Measurements from ENCODE around the gene ZSWIM1. TPM values are rescaled to one million over a fixed set of nuclear protein-coding genes. Genes with fewer than 3 reads are reported as not detected.

The ZSWIM1 gene
- total RNA-seq, 1 donor from 2014 or later = 10.7 TPM

GRCh38 chr20:45852326-45852725 is 28.7 kb upstream of the ZSWIM1 start:
- Mint-ChIP-seq H3K4me1 (peaks cover 12% of the 10 kb centered on the region), H3K4me3 (no peak overlapping the region), H3K36me3 (no peaks in the 10 kb centered on the region), H3K9me3 (no peaks in the 10 kb centered on the region), H3K27me3 (ENCODE audit: insufficient read depth, low read depth) (no peaks in the 10 kb centered on the region), H3K27ac (no peak overlapping the region)
- H3K4me3 ChIP-seq = no peak overlapping the region
- TF ChIP-seq EZH2 (IDR thresholded peaks at IDR 0.05) = no peak
- H4K20me1 ChIP-seq (ENCODE audit: low read depth) = no peaks in the 10 kb centered on the region
- H3K4me1 ChIP-seq = no peaks in the 10 kb centered on the region
- no peak overlapping the region for H3K27ac ChIP-seq
- no peak overlapping the region for H3K9ac ChIP-seq
- DNase-seq (ENCODE audit: low spot score) = no peak
- H3K9me3 ChIP-seq (ENCODE audit: low read depth) = no peaks in the 10 kb centered on the region
- H3K79me2 ChIP-seq (ENCODE audit: low read depth) = peaks cover 12% of the 10 kb centered on the region
- H3F3A ChIP-seq (ENCODE audit: low read depth) = no peaks in the 10 kb centered on the region
- H2AFZ ChIP-seq (replicated peaks) = no peak overlapping the region
- no peaks in the 10 kb centered on the region for H3K36me3 ChIP-seq
- H3K27me3 ChIP-seq = no peaks in the 10 kb centered on the region
- no peak overlapping the region for H3K4me2 ChIP-seq

- H3F3A ChIP-seq (ENCODE audit: low read depth) = no peaks in the 10 kb centered on the region
- no peak overlapping the region for H2AFZ ChIP-seq (replicated peaks)
- Mint-ChIP-seq H3K36me3 (no peaks in the 10 kb centered on the region), H3K4me1 (peaks cover 22% of the 10 kb centered on the region), H3K9me3 (no peaks in the 10 kb centered on the region), H3K4me3 (no peak overlapping the region), H3K27ac (no peak overlapping the region), H3K27me3 (ENCODE audit: insufficient read depth, low read depth) (no peaks in the 10 kb centered on the region)
- H3K4me1 ChIP-seq = no peaks in the 10 kb centered on the region
- no peak overlapping the region for H3K27ac ChIP-seq
- H3K79me2 ChIP-seq (ENCODE audit: low read depth) = peaks cover 12% of the 10 kb centered on the region
- H3K4me3 ChIP-seq = no peak overlapping the region
- no peaks in the 10 kb centered on the region for H4K20me1 ChIP-seq (ENCODE audit: low read depth)
- H3K36me3 ChIP-seq = no peaks in the 10 kb centered on the region
- no peak overlapping the region for H3K9ac ChIP-seq
- TF ChIP-seq EZH2phosphoT487 (IDR thresholded peaks at IDR 0.05) (no peak), EZH2 (IDR thresholded peaks at IDR 0.05) (no peak), CTCF (IDR thresholded peaks at IDR 0.05) (no peak)
- no peaks in the 10 kb centered on the region for H3K9me3 ChIP-seq (ENCODE audit: low read depth)
- H3K27me3 ChIP-seq = no peaks in the 10 kb centered on the region
- DNase-seq (ENCODE audit: low spot score) = no peak
- H3K4me2 ChIP-seq = no peak overlapping the region
Observed at GRCh38 chr20:45853484-45853883, 27.5 kb upstream of the ZSWIM1 start.

- DNase-seq (ENCODE audit: low spot score) = peak; percentile 100
- Histone ChIP-seq H3K4me2 (peak within 1 kb of the TSS; percentile 91), H3K9me3 (ENCODE audit: low read depth) (no peaks in the 10 kb centered on the region), H2AFZ (replicated peaks) (peak within 1 kb of the TSS; percentile 85), H3K4me1 (no peaks in the 10 kb centered on the region), H3K27me3 (no peaks in the 10 kb centered on the region), H3K9ac (peak within 1 kb of the TSS; percentile 66), H3K36me3 (no peaks in the 10 kb centered on the region), H3F3A (ENCODE audit: low read depth) (no peaks in the 10 kb centered on the region), H3K4me3 (peak within 1 kb of the TSS; percentile 79), H3K27ac (no peak within 1 kb of the TSS), H4K20me1 (ENCODE audit: low read depth) (no peaks in the 10 kb centered on the region), H3K79me2 (ENCODE audit: low read depth) (peaks cover 12% of the 10 kb centered on the region)
- TF ChIP-seq EZH2phosphoT487 (IDR thresholded peaks at IDR 0.05) (no peak), EZH2 (IDR thresholded peaks at IDR 0.05) (no peak), CTCF (IDR thresholded peaks at IDR 0.05) (no peak)
- peaks cover 25% of the 10 kb centered on the region for H3K4me1 Mint-ChIP-seq
- H3K27ac Mint-ChIP-seq = peak within 1 kb of the TSS; percentile 50
- H3K4me3 Mint-ChIP-seq = peak within 1 kb of the TSS; percentile 91
- no peaks in the 10 kb centered on the region for H3K36me3 Mint-ChIP-seq
- H3K27me3 Mint-ChIP-seq (ENCODE audit: insufficient read depth, low read depth) = peaks cover 2% of the 10 kb centered on the region
- no peaks in the 10 kb centered on the region for H3K9me3 Mint-ChIP-seq
Observed at GRCh38 chr20:45857114-45857881, 23.7 kb upstream of the ZSWIM1 start, which contains the start of the genes ACOT8 and ZSWIM3. Gene ACOT8, minus strand, starts transcription at chr20:45857392. Its CDS starts 77 bp downstream, at chr20:45857315. Gene ZSWIM3, plus strand, starts transcription at chr20:45857614. Its CDS starts 212 bp downstream, at chr20:45857826.

GRCh38 chr20:45857882-45858216 is 23.2 kb upstream of the ZSWIM1 start:
- Histone ChIP-seq H3K27ac (no peak overlapping the region), H3K4me1 (no peaks in the 10 kb centered on the region), H2AFZ (replicated peaks) (peak overlapping the region; percentile 60), H3K79me2 (ENCODE audit: low read depth) (peaks cover 12% of the 10 kb centered on the region), H3K36me3 (no peaks in the 10 kb centered on the region), H3K9ac (no peak overlapping the region), H4K20me1 (ENCODE audit: low read depth) (no peaks in the 10 kb centered on the region), H3F3A (ENCODE audit: low read depth) (no peaks in the 10 kb centered on the region), H3K27me3 (no peaks in the 10 kb centered on the region), H3K9me3 (ENCODE audit: low read depth) (no peaks in the 10 kb centered on the region), H3K4me2 (peak overlapping the region; percentile 85), H3K4me3 (peak overlapping the region; percentile 79)
- DNase-seq (ENCODE audit: low spot score) = peak; percentile 44
- peaks cover 2% of the 10 kb centered on the region for H3K27me3 Mint-ChIP-seq (ENCODE audit: insufficient read depth, low read depth)
- no peaks in the 10 kb centered on the region for H3K36me3 Mint-ChIP-seq
- TF ChIP-seq EZH2phosphoT487 (IDR thresholded peaks at IDR 0.05) (no peak), CTCF (IDR thresholded peaks at IDR 0.05) (no peak), EZH2 (IDR thresholded peaks at IDR 0.05) (no peak)
- no peak overlapping the region for H3K27ac Mint-ChIP-seq
- peaks cover 25% of the 10 kb centered on the region for H3K4me1 Mint-ChIP-seq
- peak overlapping the region; percentile 91 for H3K4me3 Mint-ChIP-seq
- no peaks in the 10 kb centered on the region for H3K9me3 Mint-ChIP-seq
